HEK293 (cell line): ENCODE measurements around the gene ITIH5.

Source experiments
- BCL11B ChIP-seq: fragments of 450-650 bp; formaldehyde crosslinking; IDR thresholded peaks from 2 replicates; pipeline ENCODE4 v1.5.1; 2016; ENCODE audit warnings: low read depth, missing biosample characterization, missing genetic modification characterization
- HOXC10 ChIP-seq: sonication (generic); formaldehyde crosslinking; IDR thresholded peaks from 2 replicates; pipeline ENCODE4 v1.8.1; 2023; ENCODE audit warnings: mild to moderate bottlenecking, missing genetic modification reagents
- KLF1 ChIP-seq: fragments of 450-650 bp; formaldehyde crosslinking; IDR thresholded peaks from 2 replicates; pipeline ENCODE4 v1.5.1; 2016; ENCODE audit warnings: missing biosample characterization, missing genetic modification characterization
- KLF9 ChIP-seq: fragments of 450-650 bp; formaldehyde crosslinking; IDR thresholded peaks from 2 replicates; pipeline ENCODE4 v1.5.1; 2016; ENCODE audit warnings: missing biosample characterization, missing genetic modification characterization, low read depth
- MEIS1 ChIP-seq: sonication (generic); formaldehyde crosslinking; IDR thresholded peaks from 2 replicates; pipeline ENCODE4 v1.8.1; 2022; ENCODE audit warnings: missing genetic modification reagents, mild to moderate bottlenecking, borderline replicate concordance
- RBAK ChIP-seq: fragments of 450-650 bp; formaldehyde crosslinking; IDR thresholded peaks from 2 replicates; pipeline ENCODE4 v1.5.1; 2016; ENCODE audit warnings: missing biosample characterization, missing genetic modification characterization
- SP2 ChIP-seq: fragments of 450-650 bp; formaldehyde crosslinking; IDR thresholded peaks from 2 replicates; pipeline ENCODE4 v1.5.1; 2016; ENCODE audit warnings: missing biosample characterization, missing genetic modification characterization
- WT1 ChIP-seq: fragments of 450-650 bp; formaldehyde crosslinking; IDR thresholded peaks from 2 replicates; pipeline ENCODE4 v1.5.1; 2016; ENCODE audit warnings: missing biosample characterization, missing genetic modification characterization
- ZBTB44 ChIP-seq: fragments of 450-650 bp; IDR thresholded peaks from 2 replicates; pipeline ENCODE4 v1.5.1; 2018; ENCODE audit warnings: missing biosample characterization, mild to moderate bottlenecking, missing genetic modification characterization
- ZFP69B ChIP-seq: fragments of 450-650 bp; formaldehyde crosslinking; IDR thresholded peaks from 2 replicates; pipeline ENCODE4 v1.5.1; 2016; ENCODE audit warnings: missing biosample characterization, missing genetic modification characterization
- ZIC2 ChIP-seq: fragments of 450-650 bp; formaldehyde crosslinking; IDR thresholded peaks from 2 replicates; pipeline ENCODE4 v1.5.1; 2016; ENCODE audit warnings: missing biosample characterization, missing genetic modification characterization
- ZNF175 ChIP-seq: fragments of 450-650 bp; formaldehyde crosslinking; IDR thresholded peaks from 2 replicates; pipeline ENCODE4 v1.5.1; 2016; ENCODE audit warnings: missing biosample characterization, missing genetic modification characterization
- ZNF2 ChIP-seq: fragments of 450-650 bp; formaldehyde crosslinking; IDR thresholded peaks from 2 replicates; pipeline ENCODE4 v1.5.1; 2016; ENCODE audit warnings: missing biosample characterization, missing genetic modification characterization
- ZNF202 ChIP-seq: fragments of 450-650 bp; formaldehyde crosslinking; IDR thresholded peaks from 2 replicates; pipeline ENCODE4 v1.5.1; 2016; ENCODE audit warnings: missing biosample characterization, missing genetic modification characterization, borderline replicate concordance
- ZNF239 ChIP-seq: fragments of 450-650 bp; formaldehyde crosslinking; IDR thresholded peaks from 2 replicates; pipeline ENCODE4 v1.5.1; 2016; ENCODE audit warnings: missing biosample characterization, missing genetic modification characterization
- ZNF26 ChIP-seq: fragments of 450-650 bp; formaldehyde crosslinking; IDR thresholded peaks from 2 replicates; pipeline ENCODE4 v1.5.1; 2016; ENCODE audit warnings: missing biosample characterization, missing genetic modification characterization
- ZNF274 ChIP-seq, 2 experiments: fragments of 200-500 bp in 1 of 2; fragments of 450-650 bp in 1 of 2; sonication (Bioruptor generic) in 1 of 2; formaldehyde crosslinking in 1 of 2; IDR thresholded peaks; 2 replicates each; pipeline versions ENCODE4 v1.5.1 to v1.6.1; 2014 to 2016; ENCODE audit warnings: borderline replicate concordance in 1 of 2, inconsistent platforms in 1 of 2, low read length in 1 of 2, missing biosample characterization in 1 of 2, missing genetic modification characterization in 1 of 2
- ZNF423 ChIP-seq: fragments of 450-650 bp; formaldehyde crosslinking; IDR thresholded peaks from 2 replicates; pipeline ENCODE4 v1.5.1; 2016; ENCODE audit warnings: missing biosample characterization, missing genetic modification characterization
- ZNF473 ChIP-seq: fragments of 450-650 bp; formaldehyde crosslinking; IDR thresholded peaks from 2 replicates; pipeline ENCODE4 v1.5.1; 2017; ENCODE audit warnings: missing biosample characterization, missing genetic modification characterization
- ZNF521 ChIP-seq: fragments of 450-650 bp; formaldehyde crosslinking; IDR thresholded peaks from 2 replicates; pipeline ENCODE4 v1.5.1; 2017; ENCODE audit warnings: missing biosample characterization, mild to moderate bottlenecking, missing genetic modification characterization
- ZNF529 ChIP-seq: fragments of 450-650 bp; formaldehyde crosslinking; IDR thresholded peaks from 2 replicates; pipeline ENCODE4 v1.5.1; 2017; ENCODE audit warnings: missing genetic modification characterization, missing biosample characterization; ENCODE audit not compliant: insufficient replicate concordance
- ZNF548 ChIP-seq: fragments of 450-650 bp; formaldehyde crosslinking; IDR thresholded peaks from 2 replicates; pipeline ENCODE4 v1.5.1; 2016; ENCODE audit warnings: missing biosample characterization, missing genetic modification characterization
- ZNF645 ChIP-seq: fragments of 450-650 bp; formaldehyde crosslinking; IDR thresholded peaks from 2 replicates; pipeline ENCODE4; 2016; ENCODE audit warnings: missing biosample characterization, missing genetic modification characterization
- ZNF658 ChIP-seq: fragments of 450-650 bp; formaldehyde crosslinking; IDR thresholded peaks from 2 replicates; pipeline ENCODE4; 2016; ENCODE audit warnings: missing biosample characterization, missing genetic modification characterization
- ZNF776 ChIP-seq: fragments of 450-650 bp; formaldehyde crosslinking; IDR thresholded peaks from 2 replicates; pipeline ENCODE4 v1.5.0; 2017; ENCODE audit warnings: missing biosample characterization, missing genetic modification characterization, borderline replicate concordance
- ZSCAN23 ChIP-seq: fragments of 450-650 bp; formaldehyde crosslinking; IDR thresholded peaks from 2 replicates; pipeline ENCODE4 v1.5.1; 2016; ENCODE audit warnings: missing biosample characterization, missing genetic modification characterization
- ZSCAN30 ChIP-seq: fragments of 450-650 bp; IDR thresholded peaks from 2 replicates; pipeline ENCODE4 v1.5.1; 2018; ENCODE audit warnings: missing biosample characterization, mild to moderate bottlenecking, missing genetic modification characterization, moderate library complexity
- TF ChIP-seq, protein P1 (sequence below): fragments of 450-650 bp; formaldehyde crosslinking; IDR thresholded peaks from 2 replicates; pipeline ENCODE4 v1.5.1; 2016; ENCODE audit warnings: missing biosample characterization, missing genetic modification characterization
- TF ChIP-seq, protein P2 (sequence below): fragments of 450-650 bp; formaldehyde crosslinking; IDR thresholded peaks from 2 replicates; pipeline ENCODE4 v1.5.1; 2016; ENCODE audit warnings: missing biosample characterization, missing genetic modification characterization
- TF ChIP-seq, protein P3 (sequence below): fragments of 450-650 bp; formaldehyde crosslinking; IDR thresholded peaks from 2 replicates; pipeline ENCODE4 v1.5.1; 2016; ENCODE audit warnings: missing biosample characterization, missing genetic modification characterization

ITIH5 gene

GRCh38 chr10:7687228-7687907, 20.6 kb upstream of the ITIH5 start (continued):
- TF ChIP-seq ZNF776 (tag by site-specific recombination) (no peak), ZFP69B (tag by site-specific recombination) (no peak), ZNF423 (tag by site-specific recombination) (no peak), ZIC2 (tag by site-specific recombination) (no peak), KLF1 (tag by site-specific recombination) (no peak), ZNF473 (tag by site-specific recombination) (no peak), ZNF274 (IDR thresholded peaks at IDR 0.05; ENCODE audit: low read length) (no peak), ZNF274 (tag by site-specific recombination; IDR thresholded peaks at IDR 0.05; ENCODE audit: borderline replicate concordance) (no peak), ZNF175 (tag by site-specific recombination) (no peak), ZBTB44 (tag by site-specific recombination) (peak; percentile 17; the same call in 1 of the 2 replicates), BCL11B (tag by site-specific recombination) (no peak), WT1 (no peak), RBAK (tag by site-specific recombination) (no peak), ZSCAN30 (tag by site-specific recombination) (peak; percentile 88), ZNF26 (tag by site-specific recombination) (no peak), ZNF548 (tag by site-specific recombination) (no peak), ZSCAN23 (tag by site-specific recombination) (no peak), ZNF521 (tag by site-specific recombination) (no peak), ZNF529 (tag by site-specific recombination) (no peak), ZNF2 (tag by site-specific recombination) (0 out of 2 replicates have a peak, but pooled peaks have one; percentile 33), ZNF239 (tag by site-specific recombination) (no peak), ZNF645 (tag by site-specific recombination) (no peak), HOXC10 (CRISPR knock-in tag) (no peak), ZNF202 (no peak), ZNF658 (tag by site-specific recombination) (no peak), SP2 (tag by site-specific recombination) (no peak), KLF9 (tag by site-specific recombination) (no peak), MEIS1 (no peak)
- TF ChIP-seq, protein P1, sequence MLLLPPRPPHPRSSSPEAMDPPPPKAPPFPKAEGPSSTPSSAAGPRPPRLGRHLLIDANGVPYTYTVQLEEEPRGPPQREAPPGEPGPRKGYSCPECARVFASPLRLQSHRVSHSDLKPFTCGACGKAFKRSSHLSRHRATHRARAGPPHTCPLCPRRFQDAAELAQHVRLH (tag by site-specific recombination), result no peak
- TF ChIP-seq, protein P2, sequence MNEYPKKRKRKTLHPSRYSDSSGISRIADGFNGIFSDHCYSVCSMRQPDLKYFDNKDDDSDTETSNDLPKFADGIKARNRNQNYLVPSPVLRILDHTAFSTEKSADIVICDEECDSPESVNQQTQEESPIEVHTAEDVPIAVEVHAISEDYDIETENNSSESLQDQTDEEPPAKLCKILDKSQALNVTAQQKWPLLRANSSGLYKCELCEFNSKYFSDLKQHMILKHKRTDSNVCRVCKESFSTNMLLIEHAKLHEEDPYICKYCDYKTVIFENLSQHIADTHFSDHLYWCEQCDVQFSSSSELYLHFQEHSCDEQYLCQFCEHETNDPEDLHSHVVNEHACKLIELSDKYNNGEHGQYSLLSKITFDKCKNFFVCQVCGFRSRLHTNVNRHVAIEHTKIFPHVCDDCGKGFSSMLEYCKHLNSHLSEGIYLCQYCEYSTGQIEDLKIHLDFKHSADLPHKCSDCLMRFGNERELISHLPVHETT (tag by site-specific recombination), result no peak
- TF ChIP-seq, protein P3, sequence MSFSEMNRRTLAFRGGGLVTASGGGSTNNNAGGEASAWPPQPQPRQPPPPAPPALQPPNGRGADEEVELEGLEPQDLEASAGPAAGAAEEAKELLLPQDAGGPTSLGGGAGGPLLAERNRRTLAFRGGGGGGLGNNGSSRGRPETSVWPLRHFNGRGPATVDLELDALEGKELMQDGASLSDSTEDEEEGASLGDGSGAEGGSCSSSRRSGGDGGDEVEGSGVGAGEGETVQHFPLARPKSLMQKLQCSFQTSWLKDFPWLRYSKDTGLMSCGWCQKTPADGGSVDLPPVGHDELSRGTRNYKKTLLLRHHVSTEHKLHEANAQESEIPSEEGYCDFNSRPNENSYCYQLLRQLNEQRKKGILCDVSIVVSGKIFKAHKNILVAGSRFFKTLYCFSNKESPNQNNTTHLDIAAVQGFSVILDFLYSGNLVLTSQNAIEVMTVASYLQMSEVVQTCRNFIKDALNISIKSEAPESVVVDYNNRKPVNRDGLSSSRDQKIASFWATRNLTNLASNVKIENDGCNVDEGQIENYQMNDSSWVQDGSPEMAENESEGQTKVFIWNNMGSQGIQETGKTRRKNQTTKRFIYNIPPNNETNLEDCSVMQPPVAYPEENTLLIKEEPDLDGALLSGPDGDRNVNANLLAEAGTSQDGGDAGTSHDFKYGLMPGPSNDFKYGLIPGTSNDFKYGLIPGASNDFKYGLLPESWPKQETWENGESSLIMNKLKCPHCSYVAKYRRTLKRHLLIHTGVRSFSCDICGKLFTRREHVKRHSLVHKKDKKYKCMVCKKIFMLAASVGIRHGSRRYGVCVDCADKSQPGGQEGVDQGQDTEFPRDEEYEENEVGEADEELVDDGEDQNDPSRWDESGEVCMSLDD (tag by site-specific recombination), result no peak
